Stimulated activated CD8-positive, alpha-beta memory T cell treated with anti-CD3 and anti-CD28 coated beads, Interleukin-4, amount 100 ng/mL, for 48 hours (primary cell): ENCODE data around the gene SMS.

Experiments used
- DNase-seq: peaks from one replicate; pipeline ENCODE4 v3.0.0-alpha.2; 2020

SMS gene

DNA sequence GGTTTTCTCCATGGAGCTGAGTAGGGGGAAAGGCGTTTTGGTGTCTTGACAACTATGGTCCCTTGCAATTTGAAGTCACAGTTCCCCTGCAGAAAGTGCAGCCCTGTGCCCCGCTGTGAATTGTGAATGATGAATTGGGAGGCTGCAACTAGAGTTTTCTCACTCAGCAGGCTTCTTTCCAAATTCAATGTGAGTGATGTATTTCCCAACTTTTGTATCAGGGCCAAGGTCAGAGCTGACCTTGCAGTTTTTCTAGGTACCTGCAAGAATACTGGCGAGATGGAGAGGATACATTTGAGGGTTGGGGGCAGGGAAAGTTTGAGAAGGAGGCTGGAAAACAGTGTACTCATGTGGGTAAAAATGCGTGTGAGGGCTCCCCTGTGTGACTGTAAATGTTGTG is 103.4 kb downstream of the SMS start:
- no peak for DNase-seq
